OCI-LY1 (cell line): ENCODE measurements around the gene DYSF.

ENCODE experiments used
- H2AFZ ChIP-seq: fragments of 200-600 bp; sonication (generic), shearing (Covaris generic); 2 replicates; pipeline ENCODE4 v1.6.0; 2014; ENCODE audit warnings: antibody characterized with exemption, mild to moderate bottlenecking, low read length
- H3F3A ChIP-seq: fragments of 200-600 bp; sonication (generic), shearing (Covaris generic); 2 replicates; pipeline ENCODE4 v1.6.0; 2014; ENCODE audit warnings: mild to moderate bottlenecking, antibody characterized with exemption, low read length, moderate library complexity; ENCODE audit not compliant: insufficient read depth
- H3K27ac ChIP-seq: fragments of 200-600 bp; sonication (generic); 2 replicates; pipeline ENCODE4 v1.5.1; 2014; ENCODE audit warnings: low read length, mixed run types, mild to moderate bottlenecking, low read depth; ENCODE audit not compliant: poor library complexity, severe bottlenecking
- H3K27me3 ChIP-seq: fragments of 200-600 bp; sonication (generic); 2 replicates; pipeline ENCODE4 v1.6.0; 2014; ENCODE audit warnings: antibody characterized with exemption, mild to moderate bottlenecking, low read length, moderate library complexity; ENCODE audit not compliant: insufficient read depth
- H3K36me3 ChIP-seq: fragments of 200-600 bp; sonication (generic); 2 replicates; pipeline ENCODE4 v1.6.1; 2014; ENCODE audit warnings: mild to moderate bottlenecking, antibody characterized with exemption, low read length, moderate library complexity, mixed read lengths; ENCODE audit not compliant: insufficient read depth
- H3K4me1 ChIP-seq: fragments of 200-600 bp; sonication (generic); 2 replicates; pipeline ENCODE4 v1.5.1; 2014; ENCODE audit warnings: mild to moderate bottlenecking, low read length, moderate library complexity; ENCODE audit not compliant: insufficient read depth, severe bottlenecking
- H3K4me2 ChIP-seq: fragments of 200-600 bp; sonication (generic), shearing (Covaris generic); 2 replicates; pipeline ENCODE4 v1.6.1; 2014; ENCODE audit warnings: low read length
- H3K4me3 ChIP-seq: fragments of 200-600 bp; sonication (generic); 2 replicates; pipeline ENCODE4 v1.5.1; 2014; ENCODE audit warnings: low read length, low read depth, mild to moderate bottlenecking, mixed read lengths; ENCODE audit not compliant: poor library complexity, severe bottlenecking
- H3K79me2 ChIP-seq: fragments of 200-600 bp; shearing (Covaris generic); 2 replicates; pipeline ENCODE4 v1.6.1; 2016; ENCODE audit warnings: mixed run types, low read length, mixed read lengths; ENCODE audit not compliant: insufficient read depth
- H3K9ac ChIP-seq: fragments of 200-600 bp; sonication (generic), shearing (Covaris generic); 2 replicates; pipeline ENCODE4 v1.6.1; 2014; ENCODE audit warnings: mild to moderate bottlenecking, low read length, mixed read lengths
- H3K9me2 ChIP-seq: fragments of 200-600 bp; sonication (generic), shearing (Covaris generic); 2 replicates; pipeline ENCODE4 v1.6.1; 2014; ENCODE audit warnings: low read depth, mild to moderate bottlenecking, low read length, mixed read lengths
- H3K9me3 ChIP-seq: fragments of 200-600 bp; shearing (Covaris generic); 2 replicates; pipeline ENCODE4 v1.6.1; 2014; ENCODE audit warnings: low read length, mixed read lengths
- H4K20me1 ChIP-seq: fragments of 200-600 bp; sonication (generic), shearing (Covaris generic); 2 replicates; pipeline ENCODE4 v1.6.0; 2016; ENCODE audit warnings: mild to moderate bottlenecking, low read length; ENCODE audit not compliant: insufficient read depth
- EZH2 ChIP-seq: fragments of 200-600 bp; sonication (generic), shearing (Covaris generic); IDR thresholded peaks from 2 replicates; pipeline ENCODE4 v1.8.0; 2017; ENCODE audit warnings: borderline replicate concordance, mixed run types, mild to moderate bottlenecking, antibody characterized with exemption, low read length, moderate library complexity, mixed read lengths
- TF ChIP-seq, protein P1 (sequence below): fragments of 200-600 bp; sonication (generic), shearing (Covaris generic); IDR thresholded peaks from 2 replicates; pipeline ENCODE4 v1.5.1; 2017; ENCODE audit warnings: mild to moderate bottlenecking, antibody characterized with exemption, low read length, moderate library complexity, mixed read lengths

The DYSF gene

GRCh38 chr2:71592181-71592711 lies 138.9 kb downstream of the DYSF start:
- no peaks in the 10 kb centered on the region for H3K4me1 ChIP-seq
- no peak overlapping the region for H3K27ac ChIP-seq
- H3K9ac ChIP-seq: no peak overlapping the region
- H3K4me2 ChIP-seq: no peak overlapping the region
- H3K9me3 ChIP-seq: no peaks in the 10 kb centered on the region
- H3F3A ChIP-seq: no peaks in the 10 kb centered on the region
- TF ChIP-seq, protein P1, sequence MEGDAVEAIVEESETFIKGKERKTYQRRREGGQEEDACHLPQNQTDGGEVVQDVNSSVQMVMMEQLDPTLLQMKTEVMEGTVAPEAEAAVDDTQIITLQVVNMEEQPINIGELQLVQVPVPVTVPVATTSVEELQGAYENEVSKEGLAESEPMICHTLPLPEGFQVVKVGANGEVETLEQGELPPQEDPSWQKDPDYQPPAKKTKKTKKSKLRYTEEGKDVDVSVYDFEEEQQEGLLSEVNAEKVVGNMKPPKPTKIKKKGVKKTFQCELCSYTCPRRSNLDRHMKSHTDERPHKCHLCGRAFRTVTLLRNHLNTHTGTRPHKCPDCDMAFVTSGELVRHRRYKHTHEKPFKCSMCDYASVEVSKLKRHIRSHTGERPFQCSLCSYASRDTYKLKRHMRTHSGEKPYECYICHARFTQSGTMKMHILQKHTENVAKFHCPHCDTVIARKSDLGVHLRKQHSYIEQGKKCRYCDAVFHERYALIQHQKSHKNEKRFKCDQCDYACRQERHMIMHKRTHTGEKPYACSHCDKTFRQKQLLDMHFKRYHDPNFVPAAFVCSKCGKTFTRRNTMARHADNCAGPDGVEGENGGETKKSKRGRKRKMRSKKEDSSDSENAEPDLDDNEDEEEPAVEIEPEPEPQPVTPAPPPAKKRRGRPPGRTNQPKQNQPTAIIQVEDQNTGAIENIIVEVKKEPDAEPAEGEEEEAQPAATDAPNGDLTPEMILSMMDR: no peak
- TF ChIP-seq EZH2: no peak
- no peaks in the 10 kb centered on the region for H3K79me2 ChIP-seq
- H3K9me2 ChIP-seq: no peaks in the 10 kb centered on the region
- H4K20me1 ChIP-seq: no peaks in the 10 kb centered on the region
- H3K27me3 ChIP-seq: no peaks in the 10 kb centered on the region
- H3K36me3 ChIP-seq: no peaks in the 10 kb centered on the region
- H3K4me3 ChIP-seq: no peak overlapping the region
- no peak overlapping the region for H2AFZ ChIP-seq

- H3K9ac ChIP-seq: no peak overlapping the region
- no peaks in the 10 kb centered on the region for H3K79me2 ChIP-seq
- no peak overlapping the region for H2AFZ ChIP-seq
- H3K9me3 ChIP-seq: no peaks in the 10 kb centered on the region
- H3K4me1 ChIP-seq: no peaks in the 10 kb centered on the region
- H3K36me3 ChIP-seq: no peaks in the 10 kb centered on the region
- no peak overlapping the region for H3K27ac ChIP-seq
- no peaks in the 10 kb centered on the region for H4K20me1 ChIP-seq
- no peaks in the 10 kb centered on the region for H3F3A ChIP-seq
- H3K9me2 ChIP-seq: no peaks in the 10 kb centered on the region
- no peak overlapping the region for H3K4me2 ChIP-seq
- H3K27me3 ChIP-seq: no peaks in the 10 kb centered on the region
- no peak overlapping the region for H3K4me3 ChIP-seq
- TF ChIP-seq, protein P1: no peak
- no peak for TF ChIP-seq EZH2
Measured at GRCh38 chr2:71595569-71595968, 142.2 kb downstream of the DYSF start.

- Histone ChIP-seq H3K4me1 (no peaks in the 10 kb centered on the region), H3K27me3 (no peaks in the 10 kb centered on the region)
- TF ChIP-seq, protein P1: no peak
- TF ChIP-seq EZH2: no peak
Measured at GRCh38 chr2:71596011-71596410, 142.7 kb downstream of the DYSF start.

More at GRCh38 chr2:71596011-71596410, 142.7 kb downstream of the DYSF start:
- Histone ChIP-seq H3K9me3 (no peaks in the 10 kb centered on the region), H3K9ac (no peak overlapping the region), H3K4me3 (no peak overlapping the region), H3F3A (no peaks in the 10 kb centered on the region), H3K79me2 (no peaks in the 10 kb centered on the region), H3K4me2 (no peak overlapping the region), H2AFZ (no peak overlapping the region), H3K9me2 (no peaks in the 10 kb centered on the region), H4K20me1 (no peaks in the 10 kb centered on the region), H3K27ac (no peak overlapping the region), H3K36me3 (no peaks in the 10 kb centered on the region)
